K562 (cell line): ENCODE measurements around the gene SLC16A12.

Experiments used
- CBX3 ChIP-seq, 2 experiments: IDR thresholded peaks; 1 replicate in 1 of 2; 2 replicates in 1 of 2; pipeline ENCODE4 v1.6.1; 2012; ENCODE audit warnings: inconsistent platforms in 2 of 2, low read length in 2 of 2, borderline replicate concordance in 1 of 2, control low read depth in 1 of 2
- CTCF ChIP-seq, 3 experiments: IDR thresholded peaks in 2 of 3; conservative IDR thresholded peaks in 1 of 3; 2 replicates each; pipeline ENCODE4 v1.5.1; 2011 to 2012; ENCODE audit warnings: low read length in 3 of 3, mild to moderate bottlenecking in 3 of 3, control low read depth in 2 of 3, improper control_type of control experiment in 1 of 3, inconsistent platforms in 1 of 3, low read depth in 1 of 3, mixed read lengths in 1 of 3, moderate library complexity in 1 of 3; ENCODE audit not compliant: insufficient read depth in 2 of 3
- JUNB ChIP-seq: fragments of 450-650 bp; formaldehyde crosslinking; conservative IDR thresholded peaks from 2 replicates; pipeline ENCODE4 v1.4.0; 2020; ENCODE audit warnings: mild to moderate bottlenecking
- L3MBTL2 ChIP-seq: fragments of 450-650 bp; IDR thresholded peaks from 2 replicates; pipeline ENCODE4 v1.6.1; 2016; ENCODE audit warnings: mild to moderate bottlenecking, moderate library complexity
- MTA2 ChIP-seq: fragments of 450-650 bp; IDR thresholded peaks from 2 replicates; pipeline ENCODE4 v1.6.1; 2016; ENCODE audit warnings: low read depth
- MYBL2 ChIP-seq, 2 experiments: fragments of 450-650 bp in 1 of 2; sonication (generic) in 1 of 2; formaldehyde crosslinking in 1 of 2; IDR thresholded peaks; 2 replicates each; pipeline versions ENCODE4 v1.6.1 to v1.8.1; 2017 to 2022; ENCODE audit warnings: borderline replicate concordance in 1 of 2, inconsistent platforms in 1 of 2, low read depth in 1 of 2, mild to moderate bottlenecking in 1 of 2, missing genetic modification reagents in 1 of 2, moderate library complexity in 1 of 2
- NRF1 ChIP-seq, 2 experiments: fragments of 450-650 bp; IDR thresholded peaks in 1 of 2; conservative IDR thresholded peaks in 1 of 2; 2 replicates each; pipeline ENCODE4 v1.6.1; 2014; ENCODE audit warnings: mild to moderate bottlenecking in 2 of 2
- POLR2AphosphoS2 ChIP-seq: IDR thresholded peaks from 2 replicates; pipeline ENCODE4 v1.6.1; 2012; ENCODE audit warnings: low read length, improper control_type of control experiment
- SIN3A ChIP-seq, 2 experiments: fragments of 150-350 bp in 1 of 2; IDR thresholded peaks; 2 replicates each; pipeline ENCODE4 v1.6.1; 2011 to 2016; ENCODE audit warnings: borderline replicate concordance in 2 of 2, low read depth in 2 of 2, low read length in 2 of 2, mild to moderate bottlenecking in 2 of 2, moderate library complexity in 2 of 2; ENCODE audit not compliant: control insufficient read depth in 1 of 2
- SNAPC5 ChIP-seq: fragments of 250-450 bp; sonication (Bioruptor Pico); IDR thresholded peaks from 2 replicates; pipeline ENCODE4 v1.8.0; 2021; ENCODE audit warnings: moderate library complexity, mild to moderate bottlenecking, inconsistent platforms
- THAP7 ChIP-seq: fragments of 250-450 bp; sonication (Bioruptor Pico); IDR thresholded peaks from 2 replicates; pipeline ENCODE4 v1.5.0; 2021
- THRA ChIP-seq: fragments of 450-650 bp; IDR thresholded peaks from 2 replicates; pipeline ENCODE4 v1.6.1; 2017; ENCODE audit warnings: mild to moderate bottlenecking, moderate library complexity
- ZNF778 ChIP-seq: fragments of 450-650 bp; formaldehyde crosslinking; IDR thresholded peaks from 2 replicates; pipeline ENCODE4 v1.4.0; 2020; ENCODE audit warnings: mild to moderate bottlenecking, moderate library complexity

- TF ChIP-seq NRF1 (conservative IDR thresholded peaks at IDR 0.05 in 1 of 2, IDR thresholded peaks at IDR 0.05 in 1 of 2) (no peak), ZNF778 (CRISPR knock-in tag) (no peak), SIN3A (IDR thresholded peaks at IDR 0.05; ENCODE audit: borderline replicate concordance in 2 of 2, control insufficient read depth in 1 of 2, low read depth in 2 of 2, low read length in 2 of 2) (no peak), MTA2 (no peak), L3MBTL2 (no peak), THAP7 (no peak), CBX3 (IDR thresholded peaks at IDR 0.05; ENCODE audit: borderline replicate concordance in 1 of 2, low read length in 2 of 2) (no peak), MYBL2 (IDR thresholded peaks at IDR 0.05; ENCODE audit: low read depth) (no peak), MYBL2 (CRISPR knock-in tag; IDR thresholded peaks at IDR 0.05; ENCODE audit: borderline replicate concordance) (no peak), SNAPC5 (CRISPR knock-in tag) (no peak), CTCF (IDR thresholded peaks at IDR 0.05 in 2 of 3, conservative IDR thresholded peaks at IDR 0.05 in 1 of 3; ENCODE audit: insufficient read depth in 2 of 3, low read depth in 1 of 3, low read length in 3 of 3) (no peak), JUNB (CRISPR knock-in tag) (no peak), POLR2AphosphoS2 (no peak), THRA (no peak)
Measured at GRCh38 chr10:89384474-89385340, 150.7 kb downstream of the SLC16A12 start.
